NCI-H1092 treated with DMSO at 0.1 percent for 48 hours (cell line): ENCODE data around the gene PER2.
A peak's percentile ranks its signal among the peaks of the same experiment; 100 is the strongest.

Experiments used
- DNase-seq: peaks from one replicate; lab custom pipeline; 2025; lab: John Stamatoyannopoulos, UW

Gene PER2

GRCh38 chr2:238243496-238244076, 44.8 kb downstream of the PER2 start:
- DNase-seq: peak; percentile 40

GRCh38 chr2:238242731-238243495, 45.5 kb downstream of the PER2 start:
- DNase-seq: peak; percentile 96

DNA sequence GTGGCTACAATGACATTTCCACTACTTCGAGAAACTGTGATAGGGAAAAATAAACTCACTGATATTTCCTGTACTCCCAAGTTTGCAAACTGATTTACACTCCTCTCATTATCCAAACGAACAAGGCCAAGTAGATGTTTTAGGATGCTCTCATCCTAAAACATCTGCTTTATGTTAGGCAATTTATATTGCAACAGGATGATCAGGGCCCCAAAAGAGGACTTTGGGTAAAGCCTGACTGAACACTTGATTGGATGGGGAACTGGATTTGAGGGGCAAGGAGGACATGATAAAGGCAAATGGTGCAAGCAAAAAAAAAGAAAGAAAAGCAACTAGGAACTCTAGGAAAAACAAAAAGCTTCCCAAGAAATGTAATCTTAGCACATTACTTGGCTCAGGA, 46.4 kb downstream of the PER2 start:
- no peak for DNase-seq

DNA sequence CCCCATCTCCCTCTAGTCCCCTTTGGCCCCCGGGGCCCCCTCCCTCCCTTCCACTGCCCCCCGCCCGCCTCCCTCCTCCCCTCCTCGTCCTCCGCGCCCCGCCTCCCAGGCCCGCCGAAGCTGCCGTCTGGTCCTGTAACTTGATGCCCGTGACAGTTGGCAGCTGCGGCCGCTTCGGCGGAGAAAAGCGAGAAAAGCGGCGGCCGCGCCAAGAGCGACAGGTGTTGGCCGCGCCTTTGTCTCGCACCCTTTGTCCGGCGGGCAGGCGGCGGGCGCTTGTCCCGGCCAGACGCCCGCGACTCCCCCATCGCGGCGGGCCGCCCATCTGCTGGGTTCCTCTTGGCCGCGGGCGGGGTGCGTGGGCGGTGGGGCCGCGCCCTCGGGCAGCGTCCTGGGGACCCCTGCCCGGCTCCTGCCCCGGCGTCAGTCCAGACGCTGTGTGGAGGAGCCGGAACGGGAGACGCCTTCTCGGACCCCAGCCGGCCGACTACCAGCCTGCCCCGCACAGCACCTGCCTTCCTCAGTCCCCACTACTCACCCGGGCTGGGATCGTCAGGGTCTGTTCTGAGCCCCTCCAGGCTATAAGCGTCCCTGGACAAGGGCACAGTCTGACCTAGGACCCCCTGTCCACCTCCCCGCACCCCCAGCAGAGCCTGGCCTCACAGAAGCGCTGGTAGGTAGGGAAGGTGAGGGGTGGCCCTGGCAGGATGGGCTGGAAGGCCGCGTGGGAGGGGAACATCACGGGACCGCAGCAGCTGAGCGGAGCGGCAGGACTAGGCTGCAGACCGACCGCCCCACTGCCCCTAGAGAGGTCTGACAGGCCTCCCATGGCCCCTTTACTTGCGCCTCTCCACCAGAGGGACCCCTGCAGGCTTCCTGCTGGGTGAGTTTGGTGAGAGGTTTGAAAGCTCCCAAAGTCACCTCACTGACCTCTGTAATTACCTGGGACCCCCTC, 47.4 kb downstream of the PER2 start:
- peak; percentile 86 for DNase-seq

GRCh38 chr2:238239863-238240756, 48.3 kb downstream of the PER2 start, which contains the start of gene HES6:
Gene HES6 (minus strand): TSS chr2:238240038. CDS start chr2:238239905, 133 bp downstream.
- peak; percentile 88 for DNase-seq

- no peak for DNase-seq
Observed at GRCh38 chr2:238239543-238239862, 48.9 kb downstream of the PER2 start.

- no peak for DNase-seq
Observed at GRCh38 chr2:238238766-238239542, 49.5 kb downstream of the PER2 start.

DNA sequence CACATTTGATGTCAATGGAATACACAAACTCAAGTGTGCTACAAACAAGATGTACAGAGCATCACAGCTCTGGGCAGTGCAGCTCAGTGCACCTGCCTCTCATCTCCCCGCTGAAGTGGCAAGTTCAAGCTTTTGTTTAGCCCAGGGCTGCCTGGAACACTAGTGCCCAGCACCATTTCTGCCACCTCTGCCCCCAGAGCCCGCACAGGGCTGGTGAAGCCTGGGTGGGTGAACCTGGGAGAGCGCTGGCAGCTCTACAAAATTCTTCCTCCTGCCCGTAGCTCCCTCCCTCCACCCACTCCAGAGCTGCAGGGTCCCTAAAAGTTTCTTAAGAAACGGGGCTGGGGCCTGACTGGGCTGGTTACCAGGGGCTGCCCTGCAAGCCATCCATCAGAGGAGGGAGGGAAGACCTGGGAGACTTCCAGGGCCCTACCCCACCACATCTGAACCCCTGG, 50.1 kb downstream of the PER2 start:
- no peak for DNase-seq

- no peak for DNase-seq
Observed at GRCh38 chr2:238237431-238238135, 50.8 kb downstream of the PER2 start.

DNA sequence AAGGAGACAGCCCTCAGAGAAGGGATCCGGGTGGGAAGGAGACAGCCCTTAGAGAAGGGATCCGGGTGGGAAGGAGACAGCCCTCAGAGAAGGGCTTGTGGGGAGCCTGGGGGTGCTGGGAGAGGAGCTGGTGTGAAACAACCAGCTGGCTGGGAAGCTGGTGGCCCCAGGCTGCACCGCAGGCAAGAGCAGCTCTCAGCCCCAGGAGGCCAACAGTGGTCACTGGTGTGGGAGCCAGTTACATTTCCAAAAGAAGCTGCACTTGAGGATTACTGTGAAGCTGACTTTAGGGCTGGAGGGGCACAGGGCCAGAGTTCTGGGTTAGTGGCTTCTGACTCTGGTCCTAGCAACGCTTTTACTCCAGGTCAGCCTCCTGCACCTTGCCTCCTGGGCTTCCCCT, 51.8 kb downstream of the PER2 start:
- DNase-seq: no peak

DNA sequence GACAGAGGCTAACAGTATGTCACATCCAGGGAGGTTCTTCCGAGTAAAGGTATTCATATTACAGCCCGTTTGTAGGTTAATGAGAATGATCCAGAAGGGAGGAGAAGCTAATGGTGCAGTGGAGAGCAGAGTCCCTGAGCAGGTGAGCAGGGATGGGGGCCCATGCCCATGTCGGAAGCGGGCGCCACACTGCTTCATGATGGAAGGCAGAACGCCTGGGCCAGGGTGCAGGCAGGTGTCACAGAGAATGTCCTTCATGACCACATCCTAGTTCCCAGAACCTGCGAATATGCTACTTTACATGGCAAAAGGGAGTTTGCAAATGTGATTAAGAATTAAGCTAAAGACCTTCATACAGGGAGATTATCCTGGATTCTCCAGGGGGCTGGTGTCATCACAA, 52.6 kb downstream of the PER2 start:
- DNase-seq: no peak

GRCh38 chr2:238235331-238235732, 53.1 kb downstream of the PER2 start:
- no peak for DNase-seq

- no peak for DNase-seq
Observed at GRCh38 chr2:238233625-238234024, 54.8 kb downstream of the PER2 start.

DNA sequence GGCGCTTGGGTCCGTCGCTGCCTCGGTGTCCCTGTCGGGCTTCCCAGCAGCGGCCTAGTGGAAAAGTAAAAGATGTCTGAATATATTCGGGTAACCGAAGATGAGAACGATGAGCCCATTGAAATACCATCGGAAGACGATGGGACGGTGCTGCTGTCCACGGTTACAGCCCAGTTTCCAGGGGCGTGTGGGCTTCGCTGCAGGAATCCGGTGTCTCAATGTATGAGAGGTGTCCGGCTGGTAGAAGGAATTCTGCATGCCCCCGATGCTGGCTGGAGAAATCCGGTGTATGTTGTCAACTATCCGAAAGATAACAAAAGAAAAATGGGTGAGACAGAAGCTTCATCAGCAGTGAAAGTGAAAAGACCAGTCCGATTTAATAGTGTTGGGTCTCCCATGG, 56.6 kb downstream of the PER2 start:
- DNase-seq: no peak

DNA sequence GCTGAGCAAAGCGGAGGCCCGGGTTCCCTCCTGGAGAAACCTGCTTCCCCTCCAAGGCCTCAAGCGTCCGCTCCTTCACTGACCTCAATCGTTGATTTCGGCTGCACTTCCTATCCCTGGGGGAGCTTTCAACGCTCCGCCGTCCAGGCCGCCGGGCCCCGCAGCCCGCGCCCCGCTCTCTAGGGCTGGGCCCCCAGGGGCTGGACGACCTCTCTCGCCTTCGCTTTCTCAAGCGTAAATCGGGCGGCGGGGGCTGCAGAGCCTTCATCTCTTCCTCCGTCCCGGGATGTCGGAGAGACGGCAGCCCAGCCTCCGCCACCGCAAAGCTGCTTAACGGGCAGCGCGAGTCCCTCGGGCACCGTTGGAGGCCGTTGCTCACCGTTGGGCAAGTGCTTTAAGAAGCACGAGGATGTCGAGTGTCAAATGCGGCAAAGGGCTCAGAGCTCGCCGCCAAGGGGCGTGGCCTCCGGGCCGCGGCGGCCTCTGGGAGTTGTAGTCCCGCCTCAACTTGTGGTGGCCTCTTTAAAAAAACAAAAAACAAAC, 57.1 kb downstream of the PER2 start:
- no peak for DNase-seq

DNA sequence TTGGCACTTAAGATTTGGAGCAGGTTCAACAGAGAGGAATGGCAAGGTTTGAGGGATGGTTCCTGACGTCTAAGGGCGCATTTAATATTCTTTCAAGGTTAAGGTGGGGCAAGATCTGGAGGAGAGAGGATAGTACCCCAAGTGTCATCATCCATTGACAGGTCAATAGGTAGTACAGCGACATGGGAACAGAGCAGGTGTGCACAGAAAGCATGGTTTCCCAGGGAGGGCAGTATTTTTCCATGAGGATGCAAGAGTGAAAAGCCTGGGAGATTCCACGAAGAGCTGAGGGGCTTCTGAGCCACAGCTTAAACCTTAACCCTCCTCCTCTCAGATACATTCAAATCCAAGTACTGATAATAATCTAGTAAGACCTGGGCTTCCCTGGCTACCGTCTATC, 57.7 kb downstream of the PER2 start:
- no peak for DNase-seq

GRCh38 chr2:238228700-238229099, 59.7 kb downstream of the PER2 start:
- no peak for DNase-seq

- no peak for DNase-seq
Observed at GRCh38 chr2:238227587-238228032, 60.8 kb downstream of the PER2 start.

DNA sequence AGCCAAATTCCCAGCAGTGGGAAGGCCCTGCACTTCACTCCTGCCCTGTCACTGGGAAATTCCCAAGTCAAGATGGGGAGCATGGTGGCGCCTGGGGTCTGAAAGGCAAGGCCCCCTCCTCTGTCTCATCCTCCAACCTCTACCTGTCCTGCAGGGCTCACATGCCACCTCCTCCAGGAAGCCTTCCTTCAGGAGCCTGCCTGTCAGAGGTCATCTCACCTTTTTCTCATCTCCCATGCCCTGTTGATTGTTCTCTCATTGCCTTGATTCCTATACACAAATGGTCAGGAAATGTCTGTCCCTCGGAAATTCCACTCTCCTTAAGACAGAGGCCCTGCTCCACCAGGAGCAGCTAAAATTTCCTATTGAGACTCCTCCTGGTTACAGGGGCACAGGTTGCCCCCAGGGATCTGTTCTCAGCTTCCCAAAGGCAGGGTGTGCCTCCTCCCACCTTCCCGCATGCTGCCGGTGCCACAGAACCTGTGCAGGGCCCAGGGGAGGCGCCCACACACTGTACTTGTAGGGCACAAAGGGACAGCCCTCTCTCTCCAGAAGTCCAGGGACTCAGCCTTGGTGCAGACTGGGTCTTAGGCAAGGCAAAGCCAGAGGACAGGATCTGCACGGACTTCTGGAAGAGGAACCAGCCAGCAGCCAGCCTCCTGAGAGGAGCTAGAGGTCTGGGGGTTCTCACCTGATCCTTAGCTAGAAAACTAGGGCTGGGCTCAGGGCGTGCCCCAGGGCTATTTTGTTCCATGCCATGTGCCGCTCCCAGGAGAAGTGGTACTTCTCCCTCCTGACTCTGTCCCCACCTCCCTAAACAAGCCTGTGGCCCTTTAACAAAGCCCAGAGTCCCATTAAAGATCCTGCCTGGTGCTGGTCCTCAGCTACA, 61.5 kb downstream of the PER2 start:
- no peak for DNase-seq
